DOHH2 (cell line): ENCODE results near the gene AGO4.

Experiments used
- H3F3A ChIP-seq: fragments of 200-600 bp; sonication (generic), shearing (Covaris generic); 2 replicates; pipeline ENCODE4 v1.6.0; 2016; ENCODE audit warnings: antibody characterized with exemption, mild to moderate bottlenecking; ENCODE audit not compliant: control insufficient read depth, insufficient read depth
- H3K27ac ChIP-seq: fragments of 200-600 bp; sonication (generic); 2 replicates; pipeline ENCODE4 v1.5.1; 2014; ENCODE audit warnings: low read depth, mild to moderate bottlenecking, low read length, moderate library complexity
- H3K27me3 ChIP-seq: fragments of 200-600 bp; sonication (generic); 2 replicates; pipeline ENCODE4 v1.6.1; 2014; ENCODE audit warnings: mild to moderate bottlenecking, low read length, mixed read lengths; ENCODE audit not compliant: control insufficient read depth
- H3K36me3 ChIP-seq: fragments of 200-600 bp; sonication (generic); 2 replicates; pipeline ENCODE4 v1.6.1; 2014; ENCODE audit warnings: mild to moderate bottlenecking, low read length, moderate library complexity, mixed read lengths; ENCODE audit not compliant: control insufficient read depth
- H3K4me1 ChIP-seq: fragments of 200-600 bp; sonication (generic); 2 replicates; pipeline ENCODE4 v1.6.1; 2014; ENCODE audit warnings: mild to moderate bottlenecking, low read length, mixed read lengths; ENCODE audit not compliant: control insufficient read depth
- H3K4me2 ChIP-seq: fragments of 200-600 bp; sonication (generic); 2 replicates; pipeline ENCODE4 v1.6.0; 2014; ENCODE audit warnings: mild to moderate bottlenecking, low read length, moderate library complexity
- H3K4me3 ChIP-seq: fragments of 200-600 bp; sonication (generic); 2 replicates; pipeline ENCODE4 v1.5.1; 2014; ENCODE audit warnings: mild to moderate bottlenecking, low read length, mixed read lengths
- H3K79me2 ChIP-seq: fragments of 200-600 bp; sonication (generic); 2 replicates; pipeline ENCODE4 v1.6.1; 2014; ENCODE audit warnings: mild to moderate bottlenecking, low read length, mixed read lengths; ENCODE audit not compliant: control insufficient read depth
- H3K9me2 ChIP-seq: fragments of 200-600 bp; sonication (generic); replicated peaks from 2 replicates; pipeline ENCODE4 v1.6.1; 2014; ENCODE audit warnings: mild to moderate bottlenecking, low read length, mixed read lengths; ENCODE audit not compliant: control insufficient read depth
- H3K9me3 ChIP-seq: fragments of 200-600 bp; sonication (generic); 2 replicates; pipeline ENCODE4 v1.6.1; 2014; ENCODE audit warnings: antibody characterized with exemption, low read length, mixed read lengths; ENCODE audit not compliant: control insufficient read depth, insufficient read depth
- H4K20me1 ChIP-seq: fragments of 200-600 bp; sonication (generic); 2 replicates; pipeline ENCODE4 v1.6.0; 2014; ENCODE audit warnings: low read depth, mild to moderate bottlenecking, antibody characterized with exemption, low read length, moderate library complexity; ENCODE audit not compliant: control insufficient read depth, insufficient read depth
- CTCF ChIP-seq: fragments of 200-600 bp; sonication (generic); IDR thresholded peaks from one replicate; pipeline ENCODE4 v1.5.1; 2014; ENCODE audit warnings: antibody characterized with exemption, mild to moderate bottlenecking, low read depth, low read length; ENCODE audit not compliant: poor library complexity, severe bottlenecking
- EZH2phosphoT487 ChIP-seq: fragments of 200-600 bp; sonication (generic); IDR thresholded peaks from 2 replicates; pipeline ENCODE4 v1.6.1; 2017; ENCODE audit warnings: borderline replicate concordance, mild to moderate bottlenecking, antibody characterized with exemption, low read length, moderate library complexity, mixed read lengths

AGO4 gene

GRCh38 chr1:35838693-35839245 is 31.0 kb downstream of the AGO4 start:
- Histone ChIP-seq H3K9me3 (no peaks in the 10 kb centered on the region), H3K4me3 (no peak overlapping the region), H3K27me3 (no peaks in the 10 kb centered on the region), H3K27ac (no peak overlapping the region), H3K4me1 (no peaks in the 10 kb centered on the region), H3K9me2 (no peaks in the 10 kb centered on the region), H3K79me2 (no peaks in the 10 kb centered on the region), H3F3A (no peaks in the 10 kb centered on the region), H3K36me3 (peaks cover 26% of the 10 kb centered on the region), H4K20me1 (no peaks in the 10 kb centered on the region), H3K4me2 (no peak overlapping the region)
- TF ChIP-seq CTCF: no peak
- no peak for TF ChIP-seq EZH2phosphoT487

- Histone ChIP-seq H3K4me1 (no peaks in the 10 kb centered on the region), H3K36me3 (peaks cover 12% of the 10 kb centered on the region), H3K79me2 (no peaks in the 10 kb centered on the region), H3K4me2 (no peak overlapping the region), H3K27ac (no peak overlapping the region), H3K4me3 (no peak overlapping the region), H3K9me3 (no peaks in the 10 kb centered on the region), H3F3A (no peaks in the 10 kb centered on the region), H4K20me1 (no peaks in the 10 kb centered on the region), H3K27me3 (no peaks in the 10 kb centered on the region), H3K9me2 (no peaks in the 10 kb centered on the region)
- TF ChIP-seq EZH2phosphoT487 (no peak), CTCF (no peak)
These were observed 37.0 kb downstream of the AGO4 start for GRCh38 chr1:35844826-35845225.

- TF ChIP-seq CTCF (no peak), EZH2phosphoT487 (no peak)
- Histone ChIP-seq H3K9me2 (no peaks in the 10 kb centered on the region), H3K9me3 (no peaks in the 10 kb centered on the region), H3K27me3 (no peaks in the 10 kb centered on the region), H3F3A (no peaks in the 10 kb centered on the region), H3K79me2 (no peaks in the 10 kb centered on the region), H3K27ac (no peak overlapping the region), H3K4me1 (no peaks in the 10 kb centered on the region), H3K4me2 (no peak overlapping the region), H3K36me3 (peaks cover 18% of the 10 kb centered on the region), H3K4me3 (no peak overlapping the region), H4K20me1 (no peaks in the 10 kb centered on the region)
These were observed 38.0 kb downstream of the AGO4 start for GRCh38 chr1:35845766-35846165.
